Gastroesophageal sphincter (tissue), 3 donors: ENCODE measurements around the gene AP2A2.

ENCODE experiments used
- CTCF ChIP-seq, 4 experiments: fragments of 200-600 bp in 2 of 4; fragments of 450-650 bp in 2 of 4; sonication (generic) in 1 of 4; IDR thresholded peaks; one replicate each; pipeline ENCODE4 v1.5.1; 2017 to 2019; ENCODE audit warnings: antibody characterized with exemption in 4 of 4, mild to moderate bottlenecking in 2 of 4, moderate library complexity in 2 of 4
- EP300 ChIP-seq: sonication (generic); formaldehyde crosslinking; IDR thresholded peaks from one replicate; pipeline ENCODE4 v1.6.1; 2017; ENCODE audit warnings: antibody characterized with exemption, mild to moderate bottlenecking
- POLR2A ChIP-seq, 2 donors: fragments of 450-650 bp; IDR thresholded peaks; one replicate each; pipeline ENCODE4 v1.6.1; 2017; ENCODE audit warnings: antibody characterized with exemption in 2 of 2, mild to moderate bottlenecking in 2 of 2, moderate library complexity in 1 of 2
- POLR2AphosphoS5 ChIP-seq: sonication (generic); formaldehyde crosslinking; IDR thresholded peaks from one replicate; pipeline ENCODE4 v1.6.1; 2017; ENCODE audit warnings: antibody characterized with exemption

- no peak for TF ChIP-seq CTCF (IDR thresholded peaks at IDR 0.05)
- TF ChIP-seq POLR2A (IDR thresholded peaks at IDR 0.05), result no peak
- TF ChIP-seq EP300, result no peak
- TF ChIP-seq POLR2AphosphoS5, result no peak
Observed at GRCh38 chr11:1030556-1030955, 104.9 kb downstream of the AP2A2 start.
